Liver (tissue), 3 donors: ENCODE measurements around the gene CXorf65.

Experiments used
- EGR1 ChIP-seq, 2 donors: IDR thresholded peaks; 2 replicates each; pipeline ENCODE4 v1.6.1; 2016 to 2018; ENCODE audit warnings: antibody characterized with exemption in 2 of 2, low read depth in 2 of 2
- FOXA2 ChIP-seq: IDR thresholded peaks from 2 replicates; pipeline ENCODE4 v1.6.1; 2016; ENCODE audit warnings: antibody characterized with exemption
- GABPA ChIP-seq, 2 donors: IDR thresholded peaks in 1 of 2; conservative IDR thresholded peaks in 1 of 2; 2 replicates each; pipeline ENCODE4 v1.6.1; 2016; ENCODE audit warnings: antibody characterized with exemption in 2 of 2, mild to moderate bottlenecking in 1 of 2, moderate library complexity in 1 of 2
- HNF4G ChIP-seq: IDR thresholded peaks from 2 replicates; pipeline ENCODE4 v1.6.1; 2016; ENCODE audit warnings: antibody characterized with exemption
- JUND ChIP-seq, 2 donors: IDR thresholded peaks; 2 replicates each; pipeline ENCODE4 v1.6.1; 2016; ENCODE audit warnings: antibody characterized with exemption in 2 of 2
- NR2F2 ChIP-seq: IDR thresholded peaks from 2 replicates; pipeline ENCODE4 v1.6.1; 2016; ENCODE audit warnings: antibody characterized with exemption
- REST ChIP-seq: IDR thresholded peaks from 2 replicates; pipeline ENCODE4 v1.6.1; 2016; ENCODE audit warnings: antibody characterized with exemption, mild to moderate bottlenecking
- SP1 ChIP-seq: IDR thresholded peaks from 2 replicates; pipeline ENCODE4 v1.6.1; 2018; ENCODE audit warnings: antibody characterized with exemption, mild to moderate bottlenecking
- TAF1 ChIP-seq: conservative IDR thresholded peaks from 2 replicates; pipeline ENCODE4 v1.6.1; 2016; ENCODE audit warnings: antibody characterized with exemption, mild to moderate bottlenecking
- TF ChIP-seq, protein P1 (sequence below): fragments of 150-350 bp; IDR thresholded peaks from 2 replicates; pipeline ENCODE4 v1.5.1; 2017; ENCODE audit warnings: improper control_type of control experiment, low read depth, low read length; ENCODE audit not compliant: missing input control
- TF ChIP-seq, protein P2 (sequence below): IDR thresholded peaks from 2 replicates; pipeline ENCODE4 v1.6.1; 2016; ENCODE audit warnings: antibody characterized with exemption
- TF ChIP-seq, protein P3 (sequence below): IDR thresholded peaks from 2 replicates; pipeline ENCODE4 v1.6.1; 2016; ENCODE audit warnings: antibody characterized with exemption
- donor health status: healthy.
- donor health status: healthy.

DNA sequence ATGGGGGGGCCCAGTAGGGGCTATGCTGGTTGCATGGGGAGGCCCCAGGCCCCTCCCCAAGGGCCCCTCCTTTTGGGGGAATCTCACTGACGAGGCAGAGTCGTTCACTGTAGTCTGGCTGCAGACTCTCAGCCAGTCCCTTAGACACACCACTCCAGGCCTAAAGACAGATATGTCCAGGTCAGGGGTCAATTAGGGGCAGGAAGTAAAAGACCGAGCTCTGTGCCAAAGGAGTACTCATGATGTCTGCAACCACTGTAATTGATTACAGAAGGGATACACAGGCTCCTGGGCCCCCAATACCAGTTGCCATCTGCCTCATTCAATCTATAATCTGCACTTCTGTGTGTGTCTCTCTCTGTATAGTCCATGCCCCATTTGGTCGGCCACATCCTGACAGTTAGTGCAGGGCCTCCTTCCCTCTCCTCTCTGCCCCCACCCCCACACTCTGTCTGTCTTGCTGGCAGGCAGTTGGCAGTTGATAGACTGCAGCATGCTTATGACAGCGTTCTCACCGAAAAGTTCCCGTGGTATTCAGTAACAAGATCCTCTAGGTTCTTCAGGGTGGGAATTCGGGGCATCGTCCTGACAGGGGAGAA, 1.3 kb upstream of the CXorf65 start:
- TF ChIP-seq, protein P1, sequence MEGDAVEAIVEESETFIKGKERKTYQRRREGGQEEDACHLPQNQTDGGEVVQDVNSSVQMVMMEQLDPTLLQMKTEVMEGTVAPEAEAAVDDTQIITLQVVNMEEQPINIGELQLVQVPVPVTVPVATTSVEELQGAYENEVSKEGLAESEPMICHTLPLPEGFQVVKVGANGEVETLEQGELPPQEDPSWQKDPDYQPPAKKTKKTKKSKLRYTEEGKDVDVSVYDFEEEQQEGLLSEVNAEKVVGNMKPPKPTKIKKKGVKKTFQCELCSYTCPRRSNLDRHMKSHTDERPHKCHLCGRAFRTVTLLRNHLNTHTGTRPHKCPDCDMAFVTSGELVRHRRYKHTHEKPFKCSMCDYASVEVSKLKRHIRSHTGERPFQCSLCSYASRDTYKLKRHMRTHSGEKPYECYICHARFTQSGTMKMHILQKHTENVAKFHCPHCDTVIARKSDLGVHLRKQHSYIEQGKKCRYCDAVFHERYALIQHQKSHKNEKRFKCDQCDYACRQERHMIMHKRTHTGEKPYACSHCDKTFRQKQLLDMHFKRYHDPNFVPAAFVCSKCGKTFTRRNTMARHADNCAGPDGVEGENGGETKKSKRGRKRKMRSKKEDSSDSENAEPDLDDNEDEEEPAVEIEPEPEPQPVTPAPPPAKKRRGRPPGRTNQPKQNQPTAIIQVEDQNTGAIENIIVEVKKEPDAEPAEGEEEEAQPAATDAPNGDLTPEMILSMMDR = no peak
- TF ChIP-seq TAF1 = no peak
- TF ChIP-seq FOXA2 = no peak
- no peak for TF ChIP-seq SP1
- TF ChIP-seq, protein P2, sequence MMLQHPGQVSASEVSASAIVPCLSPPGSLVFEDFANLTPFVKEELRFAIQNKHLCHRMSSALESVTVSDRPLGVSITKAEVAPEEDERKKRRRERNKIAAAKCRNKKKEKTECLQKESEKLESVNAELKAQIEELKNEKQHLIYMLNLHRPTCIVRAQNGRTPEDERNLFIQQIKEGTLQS = no peak
- TF ChIP-seq REST = no peak
- TF ChIP-seq EGR1 (IDR thresholded peaks at IDR 0.05; ENCODE audit: low read depth in 2 of 2) = no peak
- TF ChIP-seq GABPA (IDR thresholded peaks at IDR 0.05 in 1 of 2, conservative IDR thresholded peaks at IDR 0.05 in 1 of 2) = no peak
- no peak for TF ChIP-seq HNF4G
- no peak for TF ChIP-seq JUND (IDR thresholded peaks at IDR 0.05)
- TF ChIP-seq NR2F2 = no peak
- TF ChIP-seq, protein P3, sequence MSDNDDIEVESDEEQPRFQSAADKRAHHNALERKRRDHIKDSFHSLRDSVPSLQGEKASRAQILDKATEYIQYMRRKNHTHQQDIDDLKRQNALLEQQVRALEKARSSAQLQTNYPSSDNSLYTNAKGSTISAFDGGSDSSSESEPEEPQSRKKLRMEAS = no peak
